Renal cortical epithelial cell (primary cell): ENCODE data around the gene MEIOB. TPM values are rescaled to one million over a fixed set of nuclear protein-coding genes. Genes with fewer than 3 reads are reported as not detected.
"Not testable (repeated sequence)": the region's sequence is repeated elsewhere in the genome, so short reads cannot be mapped to it uniquely, and the experiment has no call there.

ENCODE experiments used
- DNase-seq: peaks from one replicate; pipeline ENCODE4 v3.0.0-alpha.2; 2011; ENCODE audit warnings: low read depth
- total RNA-seq: library from RNA; depleted of rRNA; stranded (reverse); fragments of >200 nt; gene quantifications from 2 replicates; pipeline ENCODE4 v1.2.3, GENCODE V29; 2014

MEIOB gene
- total RNA-seq, 1 donor from 2014 or later = 0.15 TPM

DNA sequence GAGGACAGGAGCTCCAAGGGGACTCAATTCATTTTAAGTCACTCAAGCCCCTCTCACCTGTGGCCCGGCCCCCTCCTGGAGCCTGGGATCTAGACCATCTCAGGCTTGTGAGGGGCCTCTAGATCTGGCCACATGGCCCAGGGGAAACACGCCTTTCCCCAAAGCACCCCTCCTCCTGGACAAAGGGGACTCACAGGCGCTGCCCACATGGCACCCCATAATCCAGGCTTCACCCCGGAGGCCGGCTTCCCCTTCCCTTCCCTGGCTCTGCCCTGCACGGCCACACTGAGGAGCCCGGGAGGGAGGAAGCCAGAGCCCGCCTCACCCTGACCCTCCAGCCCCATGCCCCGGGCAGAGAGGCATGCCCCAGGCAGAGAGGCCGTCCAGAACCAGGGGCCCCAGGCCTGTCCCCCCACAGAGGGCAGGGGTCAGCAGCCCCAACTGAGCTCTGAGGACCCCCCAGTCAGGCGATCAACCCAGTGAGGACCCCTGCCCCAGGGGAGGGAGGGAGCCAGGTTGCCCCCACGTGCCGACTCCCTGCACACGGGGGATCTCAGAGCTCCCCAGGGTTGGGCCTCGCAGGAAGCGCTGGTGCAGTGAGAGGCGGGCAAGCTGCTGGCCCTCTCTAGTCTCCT, 35.4 kb upstream of the MEIOB start:
- no peak for DNase-seq

DNA sequence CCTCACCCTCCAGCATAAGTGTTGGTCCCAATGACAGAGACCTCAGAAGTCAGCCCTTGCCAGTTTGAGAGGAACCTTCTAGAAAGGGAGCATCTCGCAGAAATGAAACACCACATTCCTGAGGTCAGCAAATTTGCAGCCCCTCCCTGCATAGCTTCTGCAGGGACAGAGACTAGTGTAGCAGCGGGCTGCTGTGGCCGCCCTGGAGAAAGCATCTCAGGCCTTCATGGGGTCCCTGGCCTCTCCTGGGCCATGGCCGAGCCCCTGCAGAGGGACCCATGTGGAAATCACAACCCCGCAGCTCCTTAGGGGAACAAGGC, 34.8 kb upstream of the MEIOB start:
- DNase-seq = no peak

DNA sequence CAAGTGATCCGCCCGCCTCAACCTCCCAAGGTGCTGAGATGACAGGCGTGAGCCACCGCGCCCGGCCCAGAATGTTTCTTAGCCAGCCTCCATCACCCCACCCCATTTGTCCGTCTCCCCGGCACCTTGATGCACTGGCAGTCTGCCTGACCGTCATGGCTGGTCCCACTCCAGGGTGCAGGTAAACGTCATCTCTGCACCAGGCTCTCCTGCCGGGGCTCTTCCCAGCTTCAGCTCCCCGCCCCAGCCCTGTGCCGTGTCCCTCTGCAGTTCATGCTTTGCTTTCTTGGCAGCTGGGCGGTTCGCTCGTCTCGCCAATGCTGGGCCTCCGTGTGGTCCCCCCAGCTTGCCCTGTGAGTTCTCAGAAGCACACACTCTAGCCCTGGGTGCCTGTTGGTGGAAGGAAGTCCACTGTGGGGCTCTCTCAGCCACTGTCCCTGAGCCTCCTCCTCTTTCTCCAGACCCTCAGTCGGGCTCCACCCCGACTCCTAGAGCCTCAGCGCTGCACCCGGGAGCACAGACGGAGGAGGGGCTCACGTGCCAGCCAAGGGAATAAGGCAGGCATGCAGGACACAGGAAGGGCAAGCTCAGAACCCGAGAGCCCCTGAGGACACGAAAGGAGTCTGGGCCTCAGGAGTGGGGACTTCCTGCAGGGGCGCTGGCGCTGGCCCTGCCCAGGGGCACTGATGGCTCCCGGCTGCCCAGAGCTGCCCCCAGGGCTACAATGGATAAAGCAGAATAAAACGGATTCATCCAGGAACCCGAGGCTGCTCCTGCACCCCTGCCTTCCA, 34.3 kb upstream of the MEIOB start:
- DNase-seq = no peak

DNA sequence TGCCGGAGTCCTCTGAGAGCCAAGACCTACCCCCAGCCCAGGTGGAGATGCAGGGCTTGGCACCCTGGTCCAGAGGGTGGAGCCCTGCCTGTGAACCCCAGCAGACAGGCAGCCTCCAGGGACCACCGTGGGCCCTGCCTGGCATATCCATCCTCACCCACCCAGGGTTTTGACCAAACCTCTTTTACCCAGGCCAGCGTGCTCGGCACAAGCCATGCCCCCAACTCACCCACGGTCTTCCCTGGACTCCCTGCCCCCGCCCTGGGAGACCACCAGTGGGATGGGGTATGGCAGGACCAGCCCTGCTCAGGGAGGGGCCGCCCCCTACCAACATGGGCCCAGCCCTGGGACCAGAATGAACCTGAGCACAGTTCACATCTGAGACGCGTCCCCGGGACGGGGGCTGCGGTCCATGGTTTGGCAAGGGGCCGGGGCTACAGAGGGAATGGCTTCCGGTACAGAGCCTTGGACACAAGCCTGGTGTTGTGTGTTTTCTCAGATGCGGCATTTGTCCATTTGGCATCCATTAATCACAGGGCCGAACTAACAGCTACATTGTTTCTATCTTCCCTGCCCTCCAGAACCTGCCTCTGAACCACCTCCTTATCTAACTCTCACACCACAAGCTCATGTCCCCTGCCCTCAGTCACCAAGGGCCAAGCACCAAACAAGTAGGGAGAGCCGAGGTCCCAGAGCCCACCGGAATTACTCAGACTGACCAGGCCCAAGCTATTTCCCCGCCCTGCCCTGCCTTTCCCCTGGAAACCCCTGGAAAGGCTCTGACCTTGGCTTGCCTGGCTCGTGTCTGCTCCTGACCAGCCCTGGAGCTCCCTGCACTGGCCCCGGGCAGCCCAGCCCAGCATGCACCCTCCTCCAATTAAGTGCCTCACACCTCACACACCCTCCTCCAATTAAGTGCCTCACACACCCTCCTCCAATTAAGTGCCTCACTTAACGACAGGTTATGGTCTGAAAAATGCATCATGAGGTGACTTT, 32.2 kb upstream of the MEIOB start:
- no peak for DNase-seq

DNA sequence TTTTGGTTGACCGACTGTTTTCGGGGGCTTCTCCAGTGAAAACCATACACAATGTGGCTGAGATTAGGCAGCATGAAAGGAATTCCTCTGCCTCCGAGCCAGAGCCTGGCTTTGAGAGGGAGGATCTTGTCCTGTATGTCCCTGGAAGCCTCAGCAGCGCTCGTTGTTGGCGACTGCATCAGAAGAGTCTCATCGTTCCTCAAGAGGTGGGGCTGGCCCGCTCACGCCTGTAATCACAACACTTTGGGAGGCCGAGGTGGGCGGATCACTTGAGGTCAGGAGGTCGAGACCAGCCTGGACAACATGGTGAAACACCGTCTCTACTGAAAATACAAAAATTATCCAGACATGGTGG, 31.2 kb upstream of the MEIOB start:
- no peak for DNase-seq

DNA sequence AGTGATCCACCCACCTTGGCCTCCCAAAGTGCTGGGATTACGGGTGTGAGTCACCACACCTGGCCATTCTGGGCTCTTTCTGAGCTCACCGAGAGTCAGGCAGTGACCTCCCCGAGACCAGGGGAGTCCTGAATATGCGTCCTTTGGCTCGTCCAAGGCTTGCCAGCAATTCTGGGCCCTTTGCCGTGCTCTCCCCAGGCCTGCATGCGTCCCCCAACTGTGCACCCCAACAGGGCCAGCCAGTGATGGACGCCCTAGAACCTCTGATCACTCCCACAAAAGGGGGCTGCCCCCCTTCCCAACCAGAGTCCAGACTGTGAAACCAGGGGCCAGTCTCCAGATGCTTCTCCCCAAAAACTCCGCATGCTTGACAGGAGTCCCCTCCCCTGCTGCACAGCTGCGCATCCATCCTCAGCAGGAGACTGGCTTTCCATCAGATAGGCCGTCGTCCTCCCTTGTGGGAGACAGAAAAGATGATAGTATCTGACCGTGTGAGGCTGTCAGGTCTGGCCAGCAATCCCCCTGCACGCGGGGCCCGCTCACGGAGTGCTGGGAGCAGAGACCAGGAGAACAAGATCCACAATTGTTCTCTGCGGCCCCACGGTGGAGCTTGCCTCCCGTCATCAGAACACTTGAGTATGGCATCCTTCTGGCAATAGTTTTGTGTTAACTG, 30.7 kb upstream of the MEIOB start:
- DNase-seq = no peak

DNA sequence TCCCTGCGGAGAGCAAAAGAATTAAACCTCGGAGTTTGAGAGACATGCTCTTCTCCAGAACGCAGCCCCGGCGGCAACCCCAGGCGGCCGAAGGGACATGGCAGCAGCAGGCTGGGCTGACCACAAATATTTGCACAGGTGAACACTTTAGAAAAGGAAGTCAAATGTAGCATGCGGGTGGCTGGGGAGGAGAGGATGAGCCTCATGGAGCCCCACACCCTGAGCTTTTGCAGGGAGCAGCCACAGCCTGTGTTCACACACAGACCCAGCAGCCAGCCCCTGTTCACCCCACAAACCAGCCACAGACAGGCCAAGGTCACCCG, 28.4 kb upstream of the MEIOB start:
- no peak for DNase-seq

DNA sequence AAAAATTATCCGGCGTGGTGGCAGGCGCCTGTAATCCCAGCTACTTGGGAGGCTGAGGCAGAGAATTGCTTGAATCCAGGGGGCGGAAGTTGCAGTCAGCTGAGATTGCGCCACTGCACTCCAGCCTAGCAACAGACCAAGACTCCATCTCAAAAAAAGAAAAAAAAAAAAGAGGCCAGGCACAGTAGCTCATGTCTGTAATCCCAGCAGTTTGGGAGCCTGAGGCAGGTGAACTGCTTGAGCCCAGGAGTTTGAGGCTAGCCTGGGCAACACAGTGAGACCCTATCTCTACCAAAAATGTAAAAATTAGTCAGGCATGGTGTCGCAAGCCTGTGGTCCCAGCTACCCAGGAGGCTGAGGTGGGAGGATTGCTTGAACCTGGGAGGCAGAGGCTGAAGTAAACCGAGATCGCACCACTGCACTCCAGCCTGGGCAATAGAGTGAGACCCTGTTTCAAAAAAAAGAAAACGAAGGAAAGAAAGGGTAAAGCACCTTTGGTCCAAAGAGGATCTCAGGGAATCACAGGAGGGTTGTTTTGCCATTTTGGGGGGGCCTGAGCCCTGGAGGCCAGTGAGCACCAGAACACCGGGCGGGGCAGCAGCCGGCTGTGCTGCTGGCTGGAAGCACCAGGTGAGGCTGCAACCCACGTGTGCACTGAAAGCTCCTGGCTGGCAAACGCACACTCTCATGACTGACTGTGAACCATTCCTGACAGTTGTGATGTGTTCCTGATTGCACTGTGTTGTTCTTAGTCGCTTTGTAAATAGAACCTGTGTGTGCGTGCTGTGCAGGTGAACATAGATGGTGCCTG, 27.9 kb upstream of the MEIOB start:
- DNase-seq = no peak

DNA sequence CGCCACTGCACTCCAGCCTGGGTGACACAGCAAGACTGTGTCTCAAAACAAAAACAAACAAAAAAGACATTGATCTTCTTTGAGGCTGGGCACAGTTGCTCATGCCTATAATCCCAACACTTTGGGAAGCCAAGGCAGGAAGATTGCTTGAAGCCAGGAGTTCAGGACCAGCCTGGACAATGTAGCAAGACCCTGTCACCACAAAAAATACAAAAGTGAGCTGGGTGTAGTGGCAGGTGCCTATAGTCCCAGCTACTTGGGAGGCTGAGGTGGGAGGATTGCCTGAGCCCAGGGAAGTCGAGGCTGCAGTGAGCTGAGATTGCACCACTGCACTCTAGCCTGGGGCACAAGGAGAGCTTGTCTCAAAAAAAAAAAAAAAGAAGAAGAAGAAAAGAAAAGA, 25.7 kb upstream of the MEIOB start:
- DNase-seq = not testable (repeated sequence)

DNA sequence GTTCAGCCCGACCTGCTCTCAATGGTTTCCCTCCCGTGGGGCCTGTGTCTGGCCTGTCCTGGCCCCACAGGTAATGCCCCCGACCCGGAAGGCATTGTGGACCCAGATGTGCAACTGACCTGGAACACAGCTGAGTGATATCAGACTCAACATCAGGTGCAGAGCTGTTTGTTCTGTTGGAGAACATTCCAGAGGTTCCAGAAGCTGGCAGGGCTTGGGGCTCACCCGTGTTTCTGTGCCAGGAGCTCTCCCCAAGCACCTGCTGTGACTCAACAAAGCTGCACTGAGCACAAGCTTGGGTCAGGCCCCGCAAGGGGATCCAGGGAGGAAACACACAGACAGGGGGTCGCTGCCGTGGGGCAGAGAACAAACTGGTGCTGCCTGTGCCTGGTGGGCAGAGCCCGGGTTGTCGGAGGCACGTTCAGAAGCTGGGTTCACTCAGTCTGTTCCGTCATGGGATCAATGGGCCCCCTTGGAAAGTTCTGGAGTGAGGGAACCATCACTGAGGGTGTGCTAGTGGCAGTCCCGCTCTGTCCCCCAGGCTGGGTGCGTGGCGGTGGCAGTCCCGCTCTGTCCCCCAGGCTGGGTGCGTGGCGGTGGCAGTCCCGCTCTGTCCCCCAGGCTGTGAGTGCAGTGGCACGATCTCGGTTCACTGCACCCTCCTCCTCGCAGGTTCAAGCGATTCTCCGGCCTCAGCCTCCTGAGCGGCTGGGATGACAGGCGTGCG, 24.1 kb upstream of the MEIOB start:
- DNase-seq = no peak

DNA sequence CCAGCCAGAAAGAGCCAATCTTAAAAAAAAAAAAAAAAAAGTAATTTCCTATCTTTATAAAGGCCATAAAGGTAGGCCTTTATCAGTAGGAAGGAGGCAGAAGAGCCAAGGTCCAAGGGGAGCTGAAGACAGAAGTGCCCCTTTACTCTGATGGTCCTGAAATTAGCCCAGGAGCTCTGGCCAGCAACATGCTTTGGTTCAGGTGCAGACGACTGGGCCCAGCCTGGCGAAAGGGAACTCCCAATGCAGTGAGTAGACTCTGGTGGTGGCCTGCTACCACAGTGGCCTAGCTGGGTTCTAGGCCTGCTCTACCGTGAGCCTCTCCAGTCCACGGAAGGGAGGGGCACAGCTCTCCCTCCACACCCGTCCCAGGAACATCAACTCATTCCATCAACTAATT, 23.1 kb upstream of the MEIOB start:
- DNase-seq = no peak

DNA sequence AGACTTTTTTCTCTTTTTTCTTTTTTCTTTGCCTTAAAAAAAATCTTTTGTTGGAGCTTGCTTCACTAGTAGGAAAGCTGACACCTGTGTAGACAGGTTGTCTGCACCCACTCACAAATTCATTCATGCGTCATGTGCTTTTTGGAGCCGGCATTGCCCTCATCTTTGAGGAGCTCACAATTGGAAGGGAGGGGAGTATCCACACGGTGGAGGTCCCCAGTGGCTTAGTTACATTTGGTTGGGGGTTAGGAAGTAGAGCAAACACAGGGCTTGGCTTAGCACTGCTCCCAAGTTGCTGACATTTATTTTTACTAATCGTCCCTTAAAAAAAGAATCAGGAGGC, 18.7 kb upstream of the MEIOB start:
- DNase-seq = no peak

DNA sequence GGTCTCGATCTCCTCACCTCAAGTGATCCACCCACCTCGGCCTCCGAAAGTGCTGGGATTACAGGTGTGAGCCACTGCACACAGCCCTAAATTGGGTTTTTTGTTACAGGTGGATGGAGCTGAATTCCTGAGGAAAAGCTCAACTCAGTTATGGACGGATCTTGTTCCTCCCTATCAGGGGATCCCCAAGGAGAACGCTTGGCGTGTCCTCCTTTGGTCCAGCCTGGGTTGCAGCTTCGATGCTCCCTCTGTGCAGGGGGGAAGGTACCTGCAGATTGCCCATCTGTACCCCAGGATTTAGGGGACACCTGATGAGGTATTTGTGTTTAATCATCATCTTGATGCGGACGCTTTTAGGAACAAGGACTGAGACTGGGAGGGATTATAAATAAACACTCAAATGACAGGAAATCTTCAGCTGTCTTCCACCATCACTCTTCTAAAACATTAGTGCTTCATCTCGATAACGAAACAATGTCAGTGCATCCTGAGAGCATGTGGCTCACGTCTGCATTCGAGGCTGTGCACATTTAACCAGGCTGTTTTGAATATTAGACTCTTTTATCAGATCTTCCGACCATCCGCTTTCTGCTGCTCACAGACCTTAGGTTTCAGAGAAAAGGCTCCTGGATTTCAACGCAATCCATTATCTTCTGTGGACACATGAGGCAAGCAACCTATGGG, 18.2 kb upstream of the MEIOB start:
- no peak for DNase-seq

DNA sequence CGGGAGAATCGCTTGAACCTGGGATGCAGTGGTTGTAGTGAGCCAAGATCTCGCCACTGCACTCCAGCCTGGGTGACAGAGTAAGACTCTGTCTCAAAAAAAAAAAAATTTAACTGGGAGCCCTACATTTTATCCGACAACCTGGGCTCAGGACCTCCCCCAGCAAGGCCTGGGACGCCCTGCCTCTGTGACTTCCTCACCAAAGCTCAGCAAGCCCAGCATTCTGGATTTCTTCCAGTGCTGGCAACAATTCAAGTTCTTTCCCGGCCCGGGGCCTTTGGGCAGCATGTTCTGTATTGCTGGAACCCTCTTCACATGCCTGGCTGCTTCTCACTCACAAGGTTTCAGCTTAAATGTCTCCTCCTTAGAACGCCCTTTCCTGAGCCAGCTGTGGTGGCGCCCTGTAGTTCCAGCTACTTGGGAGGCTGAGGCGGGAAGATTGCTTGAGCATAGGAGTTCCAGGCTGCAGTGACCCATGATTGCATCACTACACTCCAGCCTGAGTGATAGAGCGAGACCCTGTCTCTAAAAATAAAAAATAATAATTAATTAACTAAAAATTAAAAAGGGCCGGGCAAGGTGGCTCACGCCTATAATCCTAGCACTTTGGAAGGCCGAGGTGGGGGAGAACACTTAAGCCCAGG, 15.9 kb upstream of the MEIOB start:
- DNase-seq = peak; percentile 49

DNA sequence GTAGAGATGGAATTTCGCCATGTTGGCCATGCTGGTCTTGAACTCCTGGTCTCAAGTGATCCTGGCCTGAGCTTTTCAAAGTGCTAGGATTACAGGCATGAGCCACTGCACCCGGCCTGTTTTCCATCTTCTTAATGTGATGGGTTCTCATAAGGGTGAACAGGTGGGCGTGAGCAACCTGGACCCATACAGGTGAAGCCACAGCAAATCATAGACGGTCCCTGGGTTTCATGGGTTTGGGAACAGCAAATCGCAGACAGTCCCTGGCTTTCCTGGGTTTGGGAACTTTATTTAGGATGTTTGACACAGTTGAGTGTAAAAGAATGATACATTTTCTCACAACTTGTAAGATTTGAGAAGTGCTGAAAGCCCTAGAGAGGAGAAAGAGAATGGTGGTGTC, 12.9 kb upstream of the MEIOB start:
- DNase-seq = no peak

DNA sequence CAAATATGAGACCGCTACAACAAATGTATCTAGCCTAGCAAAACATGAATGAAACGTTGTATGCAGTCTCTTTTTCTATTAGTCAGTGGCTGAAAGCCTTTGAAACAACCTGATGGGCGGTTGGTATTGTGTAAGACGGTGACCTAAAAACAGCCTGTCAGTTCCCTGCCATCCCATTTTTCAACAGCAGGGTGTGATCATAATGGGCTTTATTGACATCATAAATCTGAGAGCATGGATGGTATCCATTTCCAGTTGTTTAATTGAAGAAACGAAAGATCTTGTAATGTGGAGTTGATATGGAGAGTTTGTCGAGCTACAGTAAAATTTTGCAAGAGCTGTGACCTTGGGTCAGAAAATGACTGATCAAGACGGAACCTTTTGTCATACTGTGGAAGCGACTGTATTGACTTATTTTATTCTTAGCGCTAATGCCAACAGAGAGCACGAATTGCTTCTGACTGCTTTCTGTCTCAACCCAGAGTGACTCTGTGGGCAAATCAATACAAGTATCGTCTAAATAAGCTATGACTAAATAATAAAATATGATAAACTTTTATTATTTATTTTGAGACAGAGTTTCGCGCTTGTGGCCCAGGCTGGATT, 12.3 kb upstream of the MEIOB start:
- no peak for DNase-seq

DNA sequence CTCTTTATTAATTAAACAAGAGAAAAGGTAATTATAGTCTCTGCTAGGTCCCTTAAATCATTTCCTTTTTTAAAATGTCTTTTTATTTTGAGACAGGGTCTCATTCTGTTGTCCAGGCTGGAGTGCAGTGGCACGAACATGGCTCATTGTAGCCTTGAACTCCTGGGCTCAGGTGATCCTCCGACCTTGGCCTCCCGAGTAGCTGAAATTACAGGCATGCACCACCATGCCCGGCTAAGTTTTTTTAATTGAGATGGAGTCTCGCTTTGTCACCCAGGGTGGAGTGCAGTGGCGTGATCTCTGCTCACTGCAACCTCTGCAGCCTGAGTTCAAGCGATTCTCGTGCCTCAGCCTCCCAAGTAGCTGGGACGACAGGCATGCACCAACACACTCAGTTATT, 9.2 kb upstream of the MEIOB start:
- not testable (repeated sequence) for DNase-seq

DNA sequence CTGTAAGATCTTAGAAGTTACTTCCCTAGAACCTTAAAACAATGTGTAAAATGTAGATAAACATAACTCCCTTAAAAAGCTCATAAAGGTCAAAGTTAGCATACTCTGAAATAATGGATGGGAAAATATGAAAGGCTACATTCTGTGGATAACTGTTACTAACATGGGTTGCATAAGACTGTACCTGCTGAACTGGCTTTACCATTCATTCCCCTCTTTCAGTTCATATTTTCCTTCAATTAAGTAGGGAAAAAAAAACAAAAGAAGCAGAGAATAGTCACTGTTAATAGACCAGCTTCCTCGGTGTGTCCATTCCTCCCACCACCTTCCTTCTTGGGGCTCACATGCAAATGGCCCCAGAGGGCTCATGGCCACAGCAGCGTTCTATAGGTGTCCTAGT, 7.5 kb upstream of the MEIOB start:
- no peak for DNase-seq

DNA sequence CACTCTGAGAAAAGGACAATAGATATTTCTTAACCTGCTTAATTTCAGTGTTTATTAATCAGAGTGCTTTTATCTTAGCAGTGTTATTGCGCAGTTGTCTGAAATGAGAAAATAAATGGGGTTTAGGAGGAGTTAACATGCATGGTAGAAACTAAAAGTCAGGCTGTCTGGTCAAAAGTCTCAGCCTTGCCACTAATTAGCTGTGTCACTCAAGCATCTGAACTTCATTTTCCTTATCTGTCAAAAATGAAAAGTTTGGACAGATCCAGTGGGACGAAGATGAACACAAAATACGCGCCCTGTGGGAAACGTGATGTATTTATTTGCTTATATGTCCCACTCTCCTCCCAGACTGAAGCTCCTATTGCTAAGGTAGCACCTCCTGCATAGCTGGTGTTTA, 6.3 kb upstream of the MEIOB start:
- no peak for DNase-seq
